NCI-H2107 treated with DMSO at 0.1 percent for 48 hours (cell line): Measurements from ENCODE around the gene DLL1.
"Not testable (repeated sequence)": the region's sequence is repeated elsewhere in the genome, so short reads cannot be mapped to it uniquely, and the experiment has no call there.

Source experiments
- DNase-seq: peaks from one replicate; lab custom pipeline; 2025; ENCODE audit not compliant: unreplicated experiment; lab: John Stamatoyannopoulos, UW

Gene DLL1

DNA sequence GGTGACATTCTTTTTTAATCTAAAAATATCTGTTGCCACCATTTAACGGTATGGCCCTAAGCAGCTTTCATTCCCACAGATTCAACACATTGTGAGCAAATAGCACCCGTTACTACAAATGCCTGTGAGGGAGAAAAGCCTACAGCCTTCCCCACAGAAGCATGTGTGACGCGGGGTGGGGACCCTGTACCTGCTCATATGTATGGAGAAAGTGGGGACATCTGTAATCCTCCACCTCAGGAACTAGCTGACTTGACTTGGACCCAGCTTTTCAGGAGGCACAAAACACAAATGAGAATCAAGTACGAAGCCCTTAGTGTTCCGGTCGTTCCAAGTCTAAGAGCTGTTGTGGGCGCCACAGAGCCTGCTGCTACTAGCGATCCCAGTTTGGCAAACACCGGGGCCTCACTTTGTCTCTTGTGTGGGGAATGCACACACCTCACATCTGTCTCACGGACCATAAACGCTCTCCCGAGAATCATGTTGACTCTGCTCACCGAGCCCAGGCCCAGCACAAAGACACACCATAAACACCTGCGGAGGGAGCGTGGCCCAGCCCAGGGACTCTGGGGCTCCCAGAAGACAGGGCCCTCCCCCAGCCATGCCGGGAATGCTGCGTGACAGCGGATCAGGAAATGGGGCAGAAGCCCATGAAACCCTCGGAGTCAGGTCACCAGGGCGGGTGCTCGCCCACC lies 21.6 kb downstream of the DLL1 start:
- DNase-seq, result peak; percentile 83

DNA sequence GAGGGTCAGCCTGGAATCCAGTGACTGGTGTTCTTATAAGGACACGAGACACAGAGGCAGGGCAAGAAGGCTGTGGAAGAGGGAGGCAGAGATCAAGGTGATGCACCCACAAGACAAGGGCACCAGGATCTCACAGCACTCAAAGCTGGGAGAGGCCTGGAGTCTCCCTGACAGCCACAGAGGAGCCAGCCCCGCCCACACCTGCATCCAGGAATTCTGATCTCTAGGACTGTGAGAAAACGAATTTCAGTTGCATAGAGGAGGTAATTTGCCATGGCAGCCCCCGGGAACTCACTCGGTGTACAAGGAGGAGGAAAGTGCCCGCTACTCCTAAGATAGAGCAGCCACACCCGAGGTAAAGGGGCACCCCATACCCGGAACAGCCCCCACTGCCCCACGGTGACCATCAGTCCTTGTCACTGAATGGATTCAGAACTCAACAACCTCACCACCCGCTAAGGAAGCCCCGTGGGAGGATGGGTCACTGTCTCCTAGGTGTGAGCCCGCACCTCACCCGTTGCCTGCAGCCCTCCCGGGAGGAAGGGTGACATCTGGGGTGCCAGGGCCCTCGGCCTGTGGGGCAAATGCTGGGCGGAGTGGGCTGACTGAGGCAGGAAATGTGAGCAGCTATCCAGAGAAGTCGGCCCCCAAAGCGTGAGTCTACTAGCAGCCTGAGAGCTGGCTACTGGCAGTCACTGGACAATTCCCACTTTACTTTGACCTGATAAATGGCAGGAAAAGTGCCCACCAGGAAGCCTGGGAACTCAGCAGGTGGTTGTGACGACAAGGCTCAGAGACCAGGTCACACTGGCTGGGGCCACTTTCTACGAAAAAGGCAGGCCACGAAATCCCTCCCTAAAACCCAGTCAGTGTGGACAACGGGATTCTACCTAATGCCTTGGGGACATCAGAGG lies 22.4 kb downstream of the DLL1 start:
- no peak for DNase-seq

DNA sequence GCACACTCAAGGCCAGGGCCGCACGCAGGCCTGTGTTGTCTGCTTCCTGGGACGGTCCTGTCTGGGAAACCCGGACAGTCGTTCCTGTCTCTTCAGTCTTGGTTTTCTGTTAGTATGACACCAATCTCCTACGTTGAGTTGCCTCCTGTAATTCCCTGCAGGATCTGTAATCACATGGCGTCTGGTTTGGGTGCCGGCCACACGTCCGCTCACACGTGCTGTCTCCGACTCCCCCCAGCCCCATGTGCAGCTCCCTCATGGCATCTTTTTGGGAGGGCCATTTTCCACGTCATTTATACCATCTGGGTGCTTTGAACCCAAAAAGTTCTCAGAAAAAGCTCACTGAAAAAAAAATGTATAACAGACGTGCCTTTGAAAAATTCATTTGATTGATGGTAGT lies 23.2 kb downstream of the DLL1 start:
- DNase-seq, result no peak

DNA sequence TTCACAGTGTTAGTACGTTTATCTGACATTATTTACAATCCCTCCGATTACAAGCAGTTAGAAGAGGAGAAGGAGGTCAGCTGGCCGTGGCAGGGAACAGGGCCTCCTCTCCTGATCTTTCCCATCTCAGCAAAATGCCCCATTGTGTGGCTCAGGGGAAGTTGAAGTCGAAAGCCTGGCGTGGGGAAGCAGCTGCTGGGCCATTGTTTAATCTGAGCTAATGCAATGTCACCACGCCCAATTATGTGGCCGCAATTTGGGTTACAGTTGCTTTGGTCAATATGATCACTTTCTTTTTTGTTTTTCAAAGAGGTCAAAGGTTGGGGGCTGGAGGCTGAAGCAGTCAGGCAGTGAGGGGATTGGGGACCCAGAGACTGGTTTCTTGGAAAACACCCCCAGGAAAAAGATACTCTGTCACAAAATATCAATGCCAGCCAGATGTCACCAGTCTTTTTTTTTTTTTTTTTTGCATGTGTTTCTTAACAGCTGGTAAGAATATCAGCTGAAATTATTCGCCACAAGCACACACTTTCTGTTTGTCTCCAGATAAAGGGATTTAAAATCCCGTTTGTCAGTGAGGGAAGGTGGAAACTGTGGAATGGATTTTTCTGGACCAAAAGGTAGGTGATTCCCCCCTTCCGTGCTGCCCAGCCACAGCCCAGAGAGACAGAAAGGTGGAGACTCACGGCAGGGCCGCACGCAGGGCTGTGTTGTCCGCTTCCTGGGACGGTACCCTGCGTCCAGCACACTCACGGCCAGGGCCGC lies 24.6 kb downstream of the DLL1 start:
- no peak for DNase-seq

DNA sequence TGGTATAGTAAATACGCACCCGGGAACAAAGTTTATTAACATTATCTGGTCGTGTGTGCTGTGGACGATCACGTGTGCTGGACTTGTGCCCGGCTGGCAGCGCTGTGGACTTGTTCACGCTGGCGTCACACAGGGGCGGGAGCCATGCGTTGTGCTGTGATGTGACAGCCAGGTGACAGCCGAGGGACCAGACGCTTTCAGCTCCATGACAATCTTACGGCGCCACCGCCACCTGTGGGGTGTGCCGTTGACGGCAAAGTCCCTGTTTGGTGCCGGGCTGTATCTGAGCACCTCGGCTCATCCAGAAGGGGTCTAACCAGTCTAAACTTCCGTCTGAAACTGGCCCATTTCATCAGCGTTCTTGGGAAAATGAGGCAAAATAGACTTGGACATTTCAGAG lies 25.2 kb downstream of the DLL1 start:
- peak; percentile 32 for DNase-seq

DNA sequence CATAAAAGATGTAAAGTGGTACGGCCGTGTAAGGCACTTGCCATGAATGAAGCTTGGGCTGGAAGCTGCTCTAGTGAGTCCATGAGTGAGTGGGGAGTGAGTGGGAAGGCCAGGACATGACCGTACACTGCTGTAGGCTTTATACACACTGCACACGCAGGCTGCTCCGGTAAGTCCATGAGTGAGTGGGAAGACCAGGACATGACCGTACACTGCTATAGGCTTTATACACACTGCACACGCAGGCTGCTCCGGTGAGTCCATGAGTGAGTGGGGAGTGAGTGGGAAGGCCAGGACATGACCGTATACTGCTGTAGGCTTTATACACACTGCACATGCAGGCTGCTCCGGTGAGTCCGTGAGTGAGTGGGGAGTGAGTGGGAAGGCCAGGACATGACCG lies 26.2 kb downstream of the DLL1 start:
- DNase-seq, result not testable (repeated sequence)

DNA sequence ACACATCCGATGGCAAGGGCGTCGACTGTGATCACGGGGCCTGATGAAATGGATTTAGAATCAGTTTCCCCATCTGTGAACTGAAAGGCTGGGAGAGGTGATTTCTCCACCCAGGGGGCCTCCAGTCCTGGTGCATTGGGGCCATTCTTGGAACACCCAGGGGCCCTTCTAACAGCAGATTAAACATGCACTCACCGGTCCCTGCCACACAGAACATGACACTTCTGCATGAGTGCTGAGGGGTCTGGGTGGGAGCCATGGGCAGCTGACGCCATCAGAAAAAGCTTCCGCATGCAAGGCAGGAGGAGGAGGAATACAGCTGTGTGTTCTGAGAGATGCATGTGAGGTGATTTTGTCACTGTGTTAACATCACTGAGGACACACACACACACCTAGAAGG lies 26.8 kb downstream of the DLL1 start:
- no peak for DNase-seq

DNA sequence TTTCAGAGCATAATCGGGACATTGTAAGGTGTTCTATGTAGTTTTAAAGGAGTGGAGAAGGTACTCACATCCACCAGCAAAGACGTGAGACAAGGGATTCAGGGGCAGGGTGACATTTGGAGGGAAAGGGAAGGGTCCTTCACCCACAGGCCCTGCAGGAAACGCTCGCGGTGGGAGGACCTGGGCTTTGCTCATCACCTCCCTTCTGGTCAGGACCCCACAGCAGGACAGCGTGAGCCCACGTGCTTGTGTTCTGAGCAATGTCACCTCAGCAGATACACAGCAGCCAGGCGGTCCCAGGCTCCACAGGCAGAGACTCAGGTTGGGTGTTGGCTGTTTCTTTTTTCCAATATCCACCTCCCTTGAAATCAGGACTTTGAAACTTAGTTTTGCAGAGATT lies 27.5 kb downstream of the DLL1 start:
- DNase-seq, result no peak

DNA sequence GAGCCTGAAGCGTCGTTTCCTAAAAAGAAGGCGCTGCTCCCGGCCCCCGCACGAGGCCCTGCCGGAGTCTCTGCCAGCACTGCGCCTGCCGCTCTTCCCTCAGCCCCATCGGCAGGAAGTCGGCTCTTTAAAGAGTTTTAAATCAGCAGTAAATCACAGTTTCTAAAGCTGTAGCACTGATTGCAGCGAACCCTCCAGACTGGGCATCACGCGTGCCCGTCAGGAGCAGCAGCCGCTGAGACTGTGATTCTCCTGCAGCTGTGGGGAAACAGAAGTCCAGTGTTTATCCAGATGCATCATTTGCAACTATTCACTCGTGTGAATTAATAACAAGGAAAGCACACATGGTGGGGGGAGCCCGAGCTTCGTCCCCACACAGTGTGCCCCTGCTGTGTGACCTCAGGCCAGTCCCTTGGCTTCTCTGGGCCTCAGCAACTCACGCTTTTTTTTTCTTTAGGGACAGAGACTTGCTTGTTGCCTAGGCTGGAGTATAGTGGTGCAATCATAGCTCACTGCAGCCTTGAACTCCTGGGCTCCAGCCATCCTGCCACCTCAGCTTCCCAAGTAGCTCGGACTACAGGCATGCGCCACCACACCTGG lies 28.3 kb downstream of the DLL1 start:
- no peak for DNase-seq

DNA sequence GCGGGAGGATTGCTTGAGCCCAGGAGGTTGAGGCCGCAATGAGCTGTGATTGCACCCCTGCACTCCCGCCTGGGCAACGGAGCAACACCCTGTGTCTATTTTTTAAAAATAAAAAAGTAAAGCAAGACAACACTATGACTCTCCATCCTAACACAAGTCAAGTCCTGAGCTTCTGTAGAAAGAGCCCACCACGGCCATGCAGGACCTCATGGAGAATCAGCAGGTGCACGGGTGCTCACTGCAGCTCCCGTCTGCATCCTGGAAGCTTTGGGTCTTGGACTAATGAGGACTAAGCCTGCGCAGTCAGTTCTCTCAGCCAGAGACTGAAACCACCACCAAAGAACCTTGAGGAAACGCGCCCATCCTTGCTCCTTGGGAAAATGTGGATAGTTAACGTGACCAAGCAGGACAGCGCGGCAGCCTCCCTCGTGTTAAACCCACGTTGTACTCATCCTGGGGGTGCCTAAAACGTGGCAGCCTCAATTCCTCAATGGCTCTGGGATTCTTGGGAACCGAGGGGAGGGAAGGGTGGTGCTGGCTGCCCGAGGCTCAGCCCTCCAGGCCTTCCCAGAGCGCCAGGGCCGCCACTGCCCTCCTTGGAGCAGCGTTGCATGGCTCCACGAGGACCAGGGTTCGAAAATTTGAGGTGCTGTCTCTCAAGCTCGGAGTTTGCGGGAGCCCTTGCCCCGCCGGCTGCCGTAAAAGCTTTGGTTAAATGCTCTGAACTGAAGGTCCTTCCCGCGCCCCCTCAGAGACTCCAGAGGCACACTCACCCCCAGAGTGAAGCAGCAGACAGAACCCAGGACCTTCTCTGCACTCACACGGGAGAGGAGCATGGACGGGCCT lies 29.0 kb downstream of the DLL1 start:
- no peak for DNase-seq

DNA sequence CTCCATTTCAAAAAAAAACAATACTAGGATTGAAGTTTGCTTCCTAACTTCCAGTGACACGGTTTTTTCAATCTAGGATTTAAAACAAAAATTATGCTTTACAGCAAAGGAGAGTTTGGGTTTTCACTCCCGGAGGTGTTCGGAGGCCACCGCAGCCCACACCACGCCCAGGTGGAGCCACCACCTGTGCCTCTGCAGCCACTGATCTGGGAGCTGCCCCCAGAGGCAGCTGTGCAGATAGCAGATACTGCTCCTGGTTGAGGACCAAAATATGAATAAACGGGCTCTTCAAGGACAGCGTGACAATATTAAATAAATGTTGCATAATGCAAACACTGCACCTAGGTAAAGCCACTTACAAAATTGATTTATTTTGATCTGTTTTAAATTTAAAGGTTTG lies 30.2 kb downstream of the DLL1 start:
- no peak for DNase-seq

DNA sequence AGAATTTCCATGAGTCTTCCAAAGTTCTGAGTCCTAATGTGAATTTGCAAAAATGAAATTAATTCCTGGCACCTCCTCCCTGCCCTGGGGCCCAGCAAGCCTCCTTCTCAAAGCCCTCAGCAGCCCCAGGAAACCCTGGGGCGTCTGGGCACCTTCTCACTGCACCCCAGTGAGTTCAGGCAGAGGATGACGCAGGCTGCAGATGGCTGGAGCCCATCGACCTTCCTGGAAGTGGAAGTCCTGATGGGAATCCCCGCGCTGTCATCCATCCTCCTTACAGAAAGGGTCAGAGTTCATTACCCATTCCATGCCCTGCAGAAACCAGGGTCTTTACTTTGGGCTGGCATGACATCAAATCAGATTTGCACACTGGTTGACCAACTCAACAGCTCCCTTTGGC lies 31.6 kb downstream of the DLL1 start:
- DNase-seq, result no peak

DNA sequence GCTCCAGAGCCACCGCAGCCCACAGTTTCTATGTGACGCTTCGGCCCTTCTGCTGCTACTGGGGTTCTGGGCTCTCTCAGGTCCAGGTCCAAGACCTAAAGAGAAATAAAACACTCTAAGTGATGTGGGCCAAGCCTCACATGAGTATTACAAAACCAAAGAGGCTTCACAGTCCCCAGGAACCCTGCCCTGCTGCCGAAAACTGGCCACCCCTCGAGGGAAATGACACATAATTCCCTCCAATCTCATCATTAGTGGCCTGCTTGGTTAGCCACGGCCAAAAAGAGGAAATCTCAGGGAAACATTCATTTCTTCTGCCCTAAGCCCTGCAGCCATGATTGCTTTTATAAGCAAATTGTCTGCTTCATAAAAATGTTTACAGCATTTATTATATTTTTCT lies 32.5 kb downstream of the DLL1 start:
- DNase-seq, result no peak

DNA sequence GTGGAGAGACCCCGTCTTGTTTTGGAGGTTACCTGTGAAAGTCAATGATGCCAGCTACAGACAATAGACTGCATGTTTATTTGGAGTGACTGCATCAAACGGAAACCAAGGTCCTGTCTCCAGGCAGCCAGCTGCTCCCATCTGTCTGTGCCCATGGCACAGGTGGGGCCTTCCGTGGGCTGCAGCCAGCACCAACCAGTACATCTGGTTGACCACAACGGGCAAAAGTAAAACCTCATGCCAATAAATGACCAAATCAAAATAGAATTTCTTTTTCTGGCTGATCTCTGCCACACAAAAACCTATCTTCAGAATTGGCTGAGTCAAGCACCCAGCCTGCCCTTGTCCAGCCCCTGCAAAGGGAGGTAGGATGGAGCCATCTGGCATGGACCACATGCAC lies 33.5 kb downstream of the DLL1 start:
- no peak for DNase-seq

DNA sequence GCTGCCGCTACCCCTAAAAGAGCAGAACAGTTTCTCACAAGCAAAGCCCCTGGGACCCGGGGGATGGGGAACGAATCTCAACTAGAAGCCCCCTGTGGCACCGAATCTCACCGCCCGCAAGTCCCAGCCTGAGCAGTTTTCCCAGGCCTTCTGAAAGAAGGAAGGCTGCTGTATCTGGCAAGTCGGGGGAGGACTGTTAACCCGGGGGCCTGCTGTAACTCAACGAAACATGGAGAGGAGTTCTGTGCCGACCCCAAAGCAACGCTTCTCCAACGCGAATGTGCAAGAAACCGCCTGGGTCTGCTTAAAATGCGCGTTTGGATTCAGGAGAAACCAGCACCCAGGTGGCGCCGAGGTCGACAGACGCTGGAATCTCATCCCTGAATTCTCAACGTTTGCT lies 34.2 kb downstream of the DLL1 start:
- DNase-seq, result no peak

DNA sequence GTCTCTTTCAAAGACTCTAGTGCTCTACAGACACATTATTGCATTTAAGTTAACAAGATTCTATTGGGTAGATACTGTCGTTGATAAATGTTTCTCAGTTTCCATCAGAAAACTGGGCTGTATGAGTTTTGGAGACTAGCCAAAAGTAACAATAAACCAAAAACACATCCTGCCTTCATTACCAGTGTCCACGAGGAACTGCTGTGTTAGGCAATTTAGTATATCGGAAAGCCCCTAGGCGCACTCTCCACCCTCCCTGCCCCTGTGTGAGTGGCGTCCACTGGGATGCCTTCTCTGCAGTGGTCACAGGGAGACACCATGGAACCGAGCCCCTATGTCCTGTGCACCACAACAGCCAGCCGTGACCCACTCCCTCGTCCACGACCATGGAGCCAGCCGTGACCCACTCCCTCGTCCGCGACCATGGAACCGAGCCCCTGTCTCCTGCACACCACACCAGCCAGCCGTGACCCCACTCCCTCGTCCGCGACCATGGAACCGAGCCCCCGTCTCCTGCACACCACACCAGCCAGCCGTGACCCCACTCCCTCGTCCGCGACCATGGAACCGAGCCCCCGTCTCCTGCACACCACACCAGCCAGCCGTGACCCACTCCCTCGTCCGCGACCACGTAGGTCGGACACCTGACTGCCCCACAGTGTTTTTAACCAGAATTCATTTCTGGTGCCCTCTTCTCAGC lies 35.3 kb downstream of the DLL1 start:
- DNase-seq, result no peak

DNA sequence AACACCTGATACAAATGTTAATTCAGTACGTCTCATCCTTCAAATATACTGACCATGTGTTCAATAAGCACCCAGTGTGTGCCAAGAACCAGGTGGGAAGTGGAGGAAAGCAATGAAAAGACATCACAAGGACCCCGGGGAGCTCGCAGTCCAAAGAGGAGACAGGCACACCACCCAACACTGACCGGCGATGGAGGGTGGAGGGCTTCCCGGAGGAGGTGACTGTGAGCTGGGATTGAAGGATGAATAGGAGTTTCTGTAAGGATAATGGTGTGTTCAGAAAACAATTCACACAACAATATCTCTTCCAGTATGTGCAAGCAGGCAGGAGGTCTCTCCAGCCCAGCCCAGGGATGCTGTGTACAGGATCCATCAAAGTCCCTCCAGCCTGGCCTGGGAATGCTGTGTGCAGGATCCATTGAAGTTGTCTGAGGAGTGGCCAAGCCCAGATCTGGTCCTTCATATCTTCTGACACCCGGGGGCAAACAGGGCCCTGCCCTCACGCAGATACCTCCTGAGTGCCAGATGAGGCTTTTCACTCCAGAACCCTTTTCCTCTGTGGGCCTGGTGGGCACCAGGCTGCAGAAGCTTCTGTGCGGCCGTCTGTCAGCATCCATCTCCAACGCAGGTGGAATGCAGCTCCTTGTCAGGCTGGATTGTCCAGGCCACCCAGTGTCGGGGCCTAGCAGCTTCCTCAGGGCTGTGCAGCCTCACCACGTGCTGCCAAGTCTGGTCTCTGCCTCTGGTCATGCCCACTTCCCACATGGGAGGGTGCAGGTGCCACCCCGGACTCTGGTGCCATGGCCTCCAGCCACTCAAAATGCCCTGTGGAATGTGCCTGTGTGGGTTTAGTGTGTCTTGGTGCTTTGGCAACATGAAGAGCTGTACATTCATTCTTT lies 36.3 kb downstream of the DLL1 start:
- DNase-seq, result no peak

DNA sequence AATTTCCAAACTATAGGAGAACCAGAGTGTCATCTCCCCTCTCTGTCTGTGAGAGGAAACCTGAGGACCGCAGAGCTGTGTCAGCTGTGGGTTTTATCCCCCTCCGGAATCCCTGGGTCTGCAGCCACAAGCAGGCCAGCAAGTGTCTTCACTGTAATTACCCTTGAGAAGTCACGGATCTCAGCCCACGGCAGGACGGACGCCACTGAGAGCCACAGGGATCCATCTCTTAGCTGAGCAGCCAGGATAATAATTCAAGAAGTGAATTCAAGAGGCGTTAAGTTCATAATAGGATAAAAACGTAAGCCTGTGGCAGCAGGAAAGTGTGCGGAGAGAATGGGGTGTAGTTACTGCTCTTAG lies 37.0 kb downstream of the DLL1 start:
- peak; percentile 12 for DNase-seq
